HEK293T (cell line): ENCODE measurements around the gene DGKD.

Source experiments
- CTCF ChIA-PET: fragments of 350-600 bp; formaldehyde crosslinking; extraction: SDS; loops from one replicate; lab custom pipeline; 2021; ENCODE audit warnings: antibody characterized with exemption, inconsistent platforms; lab: Yijun Ruan, JAX
- POLR2A ChIA-PET: fragments of 350-600 bp; formaldehyde crosslinking; extraction: SDS; loops from one replicate; lab custom pipeline; 2020; ENCODE audit warnings: antibody characterized with exemption, inconsistent platforms; lab: Yijun Ruan, JAX
- DNase-seq: peaks from one replicate; pipeline ENCODE4 v3.0.0; 2012; ENCODE audit warnings: mixed read lengths; ENCODE audit errors: extremely low spot score
- ARNT ChIP-seq: fragments of 450-650 bp; IDR thresholded peaks from 2 replicates; pipeline ENCODE4 v1.6.1; 2017; ENCODE audit warnings: mild to moderate bottlenecking
- BHLHE40 ChIP-seq: fragments of 450-650 bp; IDR thresholded peaks from 2 replicates; pipeline ENCODE4 v1.6.1; 2016; ENCODE audit warnings: mild to moderate bottlenecking, moderate library complexity, borderline replicate concordance
- CTBP1 ChIP-seq: fragments of 450-650 bp; IDR thresholded peaks from 2 replicates; pipeline ENCODE4 v1.6.1; 2016; ENCODE audit warnings: borderline replicate concordance
- ELF4 ChIP-seq: fragments of 450-650 bp; IDR thresholded peaks from 2 replicates; pipeline ENCODE4 v1.6.1; 2017; ENCODE audit warnings: antibody characterized with exemption
- FOXA1 ChIP-seq: fragments of 450-650 bp; IDR thresholded peaks from 2 replicates; pipeline ENCODE4 v1.6.1; 2016; ENCODE audit warnings: mild to moderate bottlenecking
- FOXK2 ChIP-seq: fragments of 450-650 bp; IDR thresholded peaks from 2 replicates; pipeline ENCODE4 v1.6.1; 2016; ENCODE audit warnings: mild to moderate bottlenecking
- FOXM1 ChIP-seq: fragments of 450-650 bp; IDR thresholded peaks from 2 replicates; pipeline ENCODE4 v1.6.1; 2017; ENCODE audit warnings: mild to moderate bottlenecking, borderline replicate concordance
- HDGF ChIP-seq: fragments of 450-650 bp; IDR thresholded peaks from 2 replicates; pipeline ENCODE4 v1.6.1; 2017; ENCODE audit warnings: antibody characterized with exemption, borderline replicate concordance
- L3MBTL2 ChIP-seq: fragments of 450-650 bp; conservative IDR thresholded peaks from 2 replicates; pipeline ENCODE4 v1.6.1; 2016; ENCODE audit warnings: mild to moderate bottlenecking
- LEF1 ChIP-seq: fragments of 450-650 bp; IDR thresholded peaks from 2 replicates; pipeline ENCODE4 v1.6.1; 2017; ENCODE audit warnings: mild to moderate bottlenecking, borderline replicate concordance
- NFRKB ChIP-seq: fragments of 450-650 bp; IDR thresholded peaks from 2 replicates; pipeline ENCODE4 v1.6.1; 2016; ENCODE audit warnings: mild to moderate bottlenecking, moderate library complexity
- PKNOX1 ChIP-seq: fragments of 450-650 bp; IDR thresholded peaks from 2 replicates; pipeline ENCODE4 v1.6.1; 2016
- SP1 ChIP-seq: fragments of 450-650 bp; IDR thresholded peaks from 2 replicates; pipeline ENCODE4 v1.6.1; 2017
- SUZ12 ChIP-seq: fragments of 450-650 bp; IDR thresholded peaks from 2 replicates; pipeline ENCODE4 v1.6.1; 2016; ENCODE audit warnings: mild to moderate bottlenecking
- TARDBP ChIP-seq: fragments of 450-650 bp; IDR thresholded peaks from 2 replicates; pipeline ENCODE4 v1.6.1; 2016
- ZNF384 ChIP-seq: fragments of 450-650 bp; IDR thresholded peaks from 2 replicates; pipeline ENCODE4 v1.6.1; 2016

Gene DGKD

GRCh38 chr2:233346930-233347329, 7.4 kb upstream of the DGKD start:
- CTCF ChIA-PET = no interaction called here
- TF ChIP-seq ARNT (no peak), SP1 (no peak), L3MBTL2 (no peak), PKNOX1 (no peak), TARDBP (no peak), FOXA1 (no peak), FOXM1 (no peak), SUZ12 (no peak), CTBP1 (no peak), ZNF384 (no peak), BHLHE40 (no peak), HDGF (no peak), ELF4 (no peak), FOXK2 (no peak), NFRKB (no peak), LEF1 (no peak)
- POLR2A ChIA-PET = no interaction called here
- no peak for DNase-seq

GRCh38 chr2:233349005-233349998, 5.0 kb upstream of the DGKD start:
- ChIA-PET CTCF (no interaction called here), POLR2A (no interaction called here)
- TF ChIP-seq SUZ12 (no peak), ELF4 (no peak), FOXK2 (no peak), SP1 (no peak), TARDBP (no peak), PKNOX1 (no peak), HDGF (no peak), BHLHE40 (no peak), L3MBTL2 (no peak), FOXA1 (no peak), ZNF384 (no peak), FOXM1 (no peak), NFRKB (no peak), LEF1 (no peak), CTBP1 (no peak), ARNT (no peak)
- DNase-seq = no peak

GRCh38 chr2:233350708-233351107, 3.6 kb upstream of the DGKD start:
- ChIA-PET POLR2A (no interaction called here), CTCF (no interaction called here)
- TF ChIP-seq PKNOX1 = peak; percentile 90
- TF ChIP-seq CTBP1 = no peak
- no peak for TF ChIP-seq FOXA1
- TF ChIP-seq TARDBP = no peak
- no peak for TF ChIP-seq SP1
- no peak for TF ChIP-seq LEF1
- TF ChIP-seq SUZ12 = no peak
- TF ChIP-seq ARNT = no peak
- peak; percentile 48 for DNase-seq

DNA sequence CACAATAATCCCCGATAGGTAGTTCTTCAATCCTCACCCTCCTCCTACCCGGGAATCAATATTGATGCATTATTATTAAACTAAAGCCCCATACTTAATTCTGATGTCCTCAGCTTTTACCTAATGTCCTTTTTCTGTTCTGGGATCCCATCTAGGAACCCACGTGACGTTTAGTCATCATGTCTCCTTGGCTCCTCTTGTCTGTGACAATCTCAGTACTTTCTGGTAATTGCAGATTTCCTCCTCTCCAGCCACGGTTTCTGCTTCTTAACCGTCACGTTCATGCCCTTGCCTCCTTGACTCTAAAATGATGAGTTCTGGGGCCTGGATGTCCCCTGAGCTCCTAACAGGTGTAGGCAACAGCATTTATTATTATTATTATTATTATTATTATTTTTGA, 2.9 kb upstream of the DGKD start:
- POLR2A ChIA-PET = no interaction called here
- DNase-seq = no peak
- TF ChIP-seq TARDBP = no peak
- TF ChIP-seq HDGF = no peak
- TF ChIP-seq NFRKB = no peak
- TF ChIP-seq LEF1 = no peak
- no peak for TF ChIP-seq FOXA1
- no peak for TF ChIP-seq ELF4
- CTCF ChIA-PET = no interaction called here

DNA sequence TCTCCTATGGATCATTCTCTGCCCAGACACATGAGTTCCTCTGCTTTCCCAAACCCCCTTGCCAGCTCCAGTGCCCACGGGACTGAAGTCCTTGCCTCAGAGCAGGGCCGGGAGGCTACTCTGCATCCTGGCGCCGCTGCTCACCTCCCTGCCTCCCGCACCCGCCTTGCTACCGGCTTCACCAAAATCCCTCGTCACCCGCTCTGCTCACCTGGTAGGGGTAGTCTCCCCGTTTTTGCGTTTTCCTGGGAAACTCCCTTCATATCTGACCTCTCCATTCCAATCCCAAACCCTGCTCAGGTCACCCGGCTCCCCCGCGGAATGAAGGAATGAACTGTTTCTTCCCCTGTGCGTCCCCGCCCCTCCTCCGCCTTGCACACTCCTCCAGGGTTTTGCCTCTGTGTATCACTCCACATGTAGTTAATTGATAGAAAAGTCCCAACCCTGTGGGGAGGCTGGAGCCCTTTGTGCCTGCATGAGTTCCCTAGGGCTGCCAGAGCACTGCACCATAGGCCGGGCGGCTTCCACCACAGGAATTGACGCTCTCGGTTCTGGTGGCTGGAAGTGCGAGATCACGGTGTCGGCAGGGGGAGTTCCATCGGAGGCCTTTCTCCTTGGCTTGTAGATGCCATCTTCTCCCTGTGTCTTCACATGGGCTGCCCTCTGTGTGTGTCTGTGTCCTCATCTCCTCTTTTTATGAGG, 2.0 kb upstream of the DGKD start:
- no peak for DNase-seq
- CTCF ChIA-PET = interaction anchor here (0.6 kb wide), 1 partner anchor 12 kb away, joined by 3 read pairs; no protein-coding TSS in a partner anchor
- POLR2A ChIA-PET = no interaction called here
- TF ChIP-seq FOXM1 = no peak
- TF ChIP-seq ARNT = no peak
- TF ChIP-seq FOXA1 = no peak
- TF ChIP-seq FOXK2 = no peak
- TF ChIP-seq BHLHE40 = no peak
- TF ChIP-seq PKNOX1 = no peak
- no peak for TF ChIP-seq ELF4
- TF ChIP-seq HDGF = no peak
- TF ChIP-seq NFRKB = no peak
- no peak for TF ChIP-seq CTBP1
- TF ChIP-seq LEF1 = no peak
- TF ChIP-seq TARDBP = no peak
- no peak for TF ChIP-seq L3MBTL2
- TF ChIP-seq SUZ12 = no peak
- no peak for TF ChIP-seq SP1
- TF ChIP-seq ZNF384 = no peak
